ENCODE data around the gene RPP14.
A peak's percentile ranks its signal among the peaks of the same experiment; 100 is the strongest.

RPP14 gene

GRCh38 chr3:58355179-58355578, 49.1 kb downstream of the RPP14 start:
- no peak for DNase-seq

DNA sequence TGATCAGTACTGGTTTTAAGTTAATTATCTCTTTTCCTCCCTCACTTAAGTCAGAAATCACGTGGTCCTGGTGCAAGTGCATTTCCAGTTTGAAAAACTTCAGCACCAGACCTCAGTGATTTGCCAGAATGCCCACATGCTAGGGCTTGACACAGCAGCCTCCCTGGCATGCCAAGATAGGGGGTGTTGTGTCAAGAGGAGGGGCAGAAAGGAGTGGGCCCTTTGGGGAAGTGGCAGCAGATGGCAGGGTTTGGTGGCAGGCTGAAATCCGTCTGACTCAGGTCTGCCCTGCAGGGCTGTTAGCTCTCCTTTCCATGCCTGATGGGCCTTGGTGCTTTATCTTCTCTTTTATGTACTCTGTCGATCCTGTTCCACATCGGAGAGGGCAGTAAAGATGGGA, 50.0 kb downstream of the RPP14 start:
- DNase-seq = peak in 6 of 56 donors; percentile 6 to 22 (median 12)

DNA sequence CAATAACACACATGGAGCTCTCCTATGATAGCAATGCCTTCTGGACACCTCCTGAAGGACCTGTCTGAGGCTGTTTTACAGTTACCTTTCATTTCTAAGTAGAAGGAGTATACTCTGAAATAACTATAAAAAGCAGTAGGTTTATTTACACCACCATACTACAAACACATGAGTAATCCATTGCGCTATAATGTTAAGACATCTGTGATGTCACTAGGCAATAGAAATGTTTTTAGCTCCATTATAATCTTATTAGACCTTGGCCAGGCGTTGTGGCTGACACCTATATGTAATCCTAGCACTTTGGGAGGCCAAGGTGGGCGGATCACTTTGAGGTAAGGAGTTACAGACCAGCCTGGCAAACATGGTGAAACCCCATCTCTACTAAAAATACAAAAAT, 51.4 kb downstream of the RPP14 start:
- DNase-seq = no peak

- DNase-seq = no peak
These were observed 52.0 kb downstream of the RPP14 start for GRCh38 chr3:58358092-58358491.

DNA sequence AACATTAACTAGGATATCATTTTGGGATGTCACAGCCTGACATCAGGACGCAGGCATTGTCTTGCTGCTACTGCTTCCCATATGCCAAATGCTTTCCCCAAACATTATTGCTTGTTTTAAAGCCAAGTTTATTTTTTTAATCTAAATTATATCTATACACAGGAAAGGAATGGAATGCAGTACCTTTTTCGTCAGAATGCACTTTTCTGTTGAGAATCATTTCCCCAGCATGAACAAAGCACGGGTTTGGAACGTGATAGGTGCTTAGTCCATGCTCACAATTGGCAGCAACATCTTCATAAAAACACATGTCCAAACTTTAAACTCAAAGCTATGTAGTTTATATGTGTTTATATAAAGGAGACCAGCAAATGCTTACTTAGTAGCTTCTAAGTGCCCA, 52.8 kb downstream of the RPP14 start:
- no peak for DNase-seq

GRCh38 chr3:58359621-58360020, 53.6 kb downstream of the RPP14 start:
- DNase-seq = no peak

DNA sequence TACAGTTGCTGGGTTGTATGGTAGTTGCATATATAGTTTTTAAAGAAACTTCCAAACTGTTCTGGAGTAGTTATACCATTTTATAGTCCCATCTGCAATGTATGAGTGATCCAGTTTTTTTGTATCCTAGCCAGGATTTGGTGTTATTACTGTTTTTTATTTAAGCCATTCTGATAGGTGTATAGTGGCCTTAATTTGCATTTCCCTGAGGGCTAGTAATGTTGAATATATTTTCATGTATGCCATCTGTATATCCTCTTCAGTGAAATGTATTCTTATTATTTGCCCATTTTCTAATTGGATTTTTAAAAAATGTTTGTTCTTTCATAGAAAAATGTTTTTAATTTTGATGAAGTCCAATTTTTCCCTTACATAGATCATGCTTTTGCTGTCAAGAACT, 55.8 kb downstream of the RPP14 start:
- DNase-seq = no peak

GRCh38 chr3:58366699-58367098, 60.7 kb downstream of the RPP14 start:
- no peak for DNase-seq

DNA sequence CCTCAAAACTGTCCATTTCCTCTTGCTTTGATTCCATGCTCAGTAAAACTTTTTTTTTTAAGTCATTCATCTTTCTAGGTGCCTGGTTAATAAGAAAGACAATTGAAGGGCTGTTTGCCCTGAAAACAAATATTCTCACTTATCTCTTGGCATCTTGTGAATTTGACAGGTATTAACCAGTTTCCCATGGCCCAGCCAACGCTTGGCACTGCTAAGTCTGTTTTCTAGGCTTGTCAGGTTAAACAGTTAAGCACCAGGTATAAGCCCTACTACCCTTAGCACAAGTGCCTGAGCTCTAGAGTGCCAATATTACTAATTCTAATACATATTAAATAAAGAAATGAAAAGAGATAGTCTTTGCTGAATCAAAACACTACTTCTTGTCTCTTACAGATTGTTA, 63.0 kb downstream of the RPP14 start:
- no peak for DNase-seq
